ENCODE measurements around the gene IWS1.
"Not testable (repeated sequence)": the region's sequence is repeated elsewhere in the genome, so short reads cannot be mapped to it uniquely, and the experiment has no call there.

The IWS1 gene

DNA sequence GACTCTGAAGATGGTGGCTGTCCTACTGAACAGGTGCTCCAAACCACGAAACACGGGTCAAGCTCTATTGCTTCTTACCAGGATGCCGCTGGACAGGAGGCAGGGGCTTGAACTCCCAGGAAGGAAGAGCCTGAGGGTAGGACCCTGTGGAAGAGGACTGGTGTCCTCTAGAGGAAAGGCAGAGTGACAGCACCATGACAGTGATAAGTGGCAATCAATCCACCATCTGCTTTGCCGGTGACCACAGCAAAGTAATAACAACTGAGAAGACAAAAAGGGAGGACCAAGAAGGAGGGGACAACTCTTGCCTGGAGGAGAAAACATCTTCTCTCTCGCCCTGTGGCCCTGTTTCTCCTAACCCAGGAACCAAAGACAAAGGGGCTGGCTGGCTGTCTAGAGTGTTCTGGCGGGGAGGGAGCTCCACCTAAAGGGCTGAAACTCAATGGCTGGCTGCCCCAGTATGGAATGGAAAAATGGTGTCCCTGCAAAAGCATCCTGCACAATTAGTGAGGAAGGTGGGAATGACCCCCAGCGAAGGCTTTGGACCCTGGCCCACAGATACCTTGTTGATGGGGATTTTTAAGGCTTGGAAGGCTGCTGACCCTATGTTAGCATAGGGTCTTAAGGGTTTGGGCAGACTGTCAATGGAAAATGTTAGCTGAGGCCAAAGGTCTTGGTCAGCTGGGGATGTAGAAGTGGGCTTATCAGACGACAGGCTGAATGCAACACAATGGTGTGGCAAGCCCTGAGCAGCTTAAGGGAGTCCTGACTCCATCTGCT lies 72.7 kb downstream of the IWS1 start:
- DNase-seq = no peak

- DNase-seq = no peak
Measured at GRCh38 chr2:127453013-127453391, 73.3 kb downstream of the IWS1 start.

- not testable (repeated sequence) for DNase-seq
Measured at GRCh38 chr2:127452423-127452822, 73.9 kb downstream of the IWS1 start.

DNA sequence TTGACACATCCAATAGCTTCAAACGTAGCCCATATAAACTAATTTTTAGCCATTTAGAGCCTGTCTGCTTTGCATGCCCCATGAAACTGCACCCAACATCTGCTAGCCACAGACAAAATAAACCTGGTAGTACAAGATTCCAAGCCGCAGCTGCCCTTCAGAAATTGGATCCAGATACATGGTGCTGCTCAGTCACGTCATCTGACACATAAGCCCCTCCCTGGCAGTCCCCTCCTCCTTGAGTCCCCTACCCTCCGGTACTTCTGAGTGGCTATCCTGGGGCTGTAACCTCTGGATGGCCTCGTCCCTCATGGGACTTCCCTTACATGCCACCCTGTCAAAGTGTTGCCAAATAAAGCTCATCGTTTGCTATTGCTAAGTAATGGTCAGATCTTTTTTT lies 74.3 kb downstream of the IWS1 start:
- no peak for DNase-seq

DNA sequence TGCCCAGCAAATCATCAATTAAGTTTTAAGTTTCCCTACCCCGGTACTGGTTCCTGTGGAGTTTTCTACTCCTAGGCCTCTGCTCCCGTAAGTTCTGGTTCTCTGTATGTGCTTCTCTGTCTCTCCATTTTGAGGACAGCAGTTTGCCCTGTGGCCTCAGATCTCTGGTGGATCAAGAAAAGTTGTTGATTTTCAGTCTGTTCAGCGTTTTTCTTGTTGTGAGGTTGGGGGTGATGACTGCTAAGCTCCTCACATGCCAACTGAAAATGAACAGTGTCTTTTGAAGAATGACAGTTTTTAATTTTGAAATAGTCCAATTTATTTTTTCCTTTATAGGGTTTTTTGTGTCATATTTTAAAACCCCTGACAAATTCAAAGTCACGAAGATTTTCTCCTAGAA lies 76.4 kb downstream of the IWS1 start:
- DNase-seq = no peak

- no peak for DNase-seq
Measured at GRCh38 chr2:127449414-127449813, 76.9 kb downstream of the IWS1 start.

DNA sequence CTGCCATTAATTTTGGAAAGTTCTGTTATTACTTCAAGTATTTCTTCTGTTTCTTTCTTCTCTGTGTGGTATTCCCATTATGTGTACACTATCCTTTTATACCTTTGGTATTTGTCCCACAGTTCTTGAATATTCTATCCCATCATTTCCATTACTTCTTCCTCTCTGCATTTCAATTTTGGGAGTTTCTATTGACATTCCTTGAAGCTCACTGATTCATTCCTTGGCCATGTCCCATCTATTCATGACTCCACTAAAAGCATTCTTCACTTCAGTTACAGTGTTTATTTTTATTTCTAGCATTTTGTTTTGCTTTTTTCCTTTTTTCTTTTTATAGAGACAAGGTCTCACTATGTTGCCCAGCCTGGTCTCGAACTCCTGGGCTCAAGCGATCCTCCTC lies 77.8 kb downstream of the IWS1 start:
- no peak for DNase-seq

- no peak for DNase-seq
Measured at GRCh38 chr2:127439343-127439742, 86.9 kb downstream of the IWS1 start.

GRCh38 chr2:127437781-127438726 lies 88.2 kb downstream of the IWS1 start:
- no peak for DNase-seq

GRCh38 chr2:127437056-127437455 lies 89.2 kb downstream of the IWS1 start:
- DNase-seq = no peak

DNA sequence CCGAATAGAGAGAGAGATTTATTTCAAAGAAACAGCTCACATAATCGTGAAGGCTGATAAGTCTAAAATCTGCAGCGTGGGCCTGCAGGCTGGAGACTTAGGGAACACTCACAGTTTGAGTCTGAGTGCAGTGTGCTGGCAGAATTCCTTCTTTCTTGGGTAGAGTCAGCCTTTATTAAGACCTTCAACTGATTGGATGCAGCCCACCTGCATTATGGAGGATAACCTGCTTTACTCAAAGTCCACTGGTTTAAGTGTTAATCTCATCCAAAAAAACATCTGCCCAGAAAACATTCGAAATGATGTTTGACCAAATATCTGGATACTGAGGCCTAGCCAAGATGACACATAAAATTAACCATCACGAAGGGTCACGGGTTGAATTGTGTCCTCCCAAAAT lies 91.8 kb downstream of the IWS1 start:
- no peak for DNase-seq

DNA sequence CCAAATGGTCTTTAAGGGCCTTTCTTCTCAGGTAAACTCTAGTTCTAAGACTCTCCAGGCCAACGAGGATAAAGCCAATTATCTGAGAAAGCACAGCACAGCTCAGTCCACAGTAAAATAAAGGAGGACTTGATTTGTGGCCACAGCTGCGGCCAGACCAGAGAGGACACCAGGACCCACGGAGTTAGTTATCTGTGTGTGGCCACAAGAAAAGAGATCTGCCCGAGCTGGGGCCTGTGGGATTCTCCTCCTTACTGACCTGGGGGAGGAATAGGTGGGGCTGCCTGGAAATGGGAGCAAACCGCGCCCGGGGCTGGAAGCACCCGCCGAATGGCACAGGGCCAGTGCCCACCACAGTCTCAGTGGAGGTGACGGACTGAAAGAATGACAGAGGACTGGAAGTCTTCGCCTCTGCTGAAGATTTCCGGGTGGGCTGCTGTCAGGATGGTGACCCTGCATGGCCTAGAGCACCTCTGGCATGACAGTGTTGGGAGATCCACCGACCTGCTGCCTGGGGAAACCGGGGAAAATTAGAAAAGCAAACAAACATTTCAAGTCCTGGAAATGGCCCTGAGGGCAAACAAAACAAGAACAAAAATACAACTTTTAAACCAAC lies 94.8 kb downstream of the IWS1 start:
- DNase-seq = no peak

Data from right forelimb (tissue), 1 donor.